HG03342 (cell line): ENCODE measurements around the gene POLR3E.

Experiments used
- ATAC-seq: cut with Tn5 transposase; IDR thresholded peaks from one replicate; pipeline ENCODE4 v1.9.1; 2021; ENCODE audit warnings: mild to moderate bottlenecking, moderate library complexity; ENCODE audit not compliant: unreplicated experiment

Gene POLR3E, protein sequence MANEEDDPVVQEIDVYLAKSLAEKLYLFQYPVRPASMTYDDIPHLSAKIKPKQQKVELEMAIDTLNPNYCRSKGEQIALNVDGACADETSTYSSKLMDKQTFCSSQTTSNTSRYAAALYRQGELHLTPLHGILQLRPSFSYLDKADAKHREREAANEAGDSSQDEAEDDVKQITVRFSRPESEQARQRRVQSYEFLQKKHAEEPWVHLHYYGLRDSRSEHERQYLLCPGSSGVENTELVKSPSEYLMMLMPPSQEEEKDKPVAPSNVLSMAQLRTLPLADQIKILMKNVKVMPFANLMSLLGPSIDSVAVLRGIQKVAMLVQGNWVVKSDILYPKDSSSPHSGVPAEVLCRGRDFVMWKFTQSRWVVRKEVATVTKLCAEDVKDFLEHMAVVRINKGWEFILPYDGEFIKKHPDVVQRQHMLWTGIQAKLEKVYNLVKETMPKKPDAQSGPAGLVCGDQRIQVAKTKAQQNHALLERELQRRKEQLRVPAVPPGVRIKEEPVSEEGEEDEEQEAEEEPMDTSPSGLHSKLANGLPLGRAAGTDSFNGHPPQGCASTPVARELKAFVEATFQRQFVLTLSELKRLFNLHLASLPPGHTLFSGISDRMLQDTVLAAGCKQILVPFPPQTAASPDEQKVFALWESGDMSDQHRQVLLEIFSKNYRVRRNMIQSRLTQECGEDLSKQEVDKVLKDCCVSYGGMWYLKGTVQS

DNA sequence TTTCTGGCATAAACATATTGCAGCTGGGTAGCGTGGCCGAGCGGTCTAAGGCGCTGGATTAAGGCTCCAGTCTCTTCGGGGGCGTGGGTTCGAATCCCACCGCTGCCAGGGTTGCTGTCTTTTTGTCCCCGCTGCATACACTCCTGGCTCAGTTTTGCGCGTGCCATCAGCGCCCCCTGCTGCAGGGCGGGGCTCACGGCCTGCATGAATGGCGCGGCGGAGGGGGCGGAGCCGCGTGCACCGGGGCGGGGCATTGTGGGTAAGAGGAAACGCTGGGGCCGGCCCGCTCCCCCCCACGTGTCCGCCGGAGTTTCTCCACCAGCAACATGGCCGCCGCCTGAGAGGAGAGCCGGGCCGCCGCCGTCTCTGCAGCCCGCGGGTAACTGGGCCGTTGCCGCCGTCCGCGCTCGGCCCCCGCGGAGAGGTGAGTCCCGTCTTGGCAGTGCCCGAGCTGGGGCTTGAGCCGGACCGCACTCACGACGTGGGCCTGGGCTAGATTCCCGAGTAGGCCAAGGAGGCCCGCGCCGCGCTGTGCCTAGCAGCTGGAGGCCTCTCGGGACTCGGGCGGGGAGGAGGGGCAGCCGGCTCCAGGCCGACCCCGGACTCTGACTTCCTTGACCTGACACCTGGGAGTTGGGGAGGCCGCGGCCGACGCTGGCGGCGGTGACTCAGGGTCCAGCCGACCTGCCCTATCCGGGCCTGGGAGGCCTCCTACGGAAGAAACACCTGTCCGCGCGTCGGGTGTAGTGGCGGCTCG lies at the start of gene POLR3E:
Gene POLR3E, plus strand, starts transcription at position 296 of the 757 bp plus-strand sequence. CDS start 5,560 bp downstream, outside the sequence.
- ATAC-seq, result peak; percentile 82

DNA sequence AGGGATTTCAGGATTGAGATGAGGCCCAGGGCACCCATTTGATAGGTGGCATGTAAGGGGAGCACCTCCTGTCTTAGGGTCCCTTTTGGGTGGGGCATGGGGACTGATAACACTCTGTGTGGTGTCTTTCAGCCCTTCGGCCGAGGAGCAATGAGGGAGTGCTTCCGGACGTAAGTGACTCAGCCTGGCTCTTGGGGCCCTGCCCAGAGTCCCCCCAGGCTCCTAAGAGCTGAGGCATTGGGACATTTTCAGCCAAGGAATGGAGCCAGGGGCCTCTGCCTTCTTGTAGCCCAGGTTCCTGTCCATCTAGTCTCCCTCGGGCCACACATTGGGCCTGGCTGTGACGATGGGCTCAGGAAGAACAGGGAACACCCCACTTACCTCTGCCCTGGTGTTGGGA lies 46.7 kb upstream of the POLR3E start:
- no peak for ATAC-seq

DNA sequence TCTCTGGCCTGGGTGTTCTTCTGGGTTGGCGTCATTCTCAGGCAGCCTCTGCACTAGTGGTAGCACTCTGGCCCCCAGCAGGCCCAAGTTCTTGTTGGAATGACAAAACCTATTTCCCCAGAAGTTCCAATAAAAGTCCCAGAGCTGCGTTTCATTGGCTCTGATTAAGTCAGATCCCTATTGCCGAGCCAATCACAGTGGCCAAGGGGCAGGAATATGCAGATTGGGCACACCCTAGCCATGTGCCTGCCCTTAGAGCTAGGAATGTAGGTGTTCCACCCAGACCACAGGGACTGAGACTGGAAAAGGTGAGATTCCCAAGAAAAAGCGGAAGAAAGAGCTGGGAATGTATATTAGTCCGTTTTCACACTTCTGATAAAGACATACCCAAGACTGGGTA lies 44.9 kb upstream of the POLR3E start:
- no peak for ATAC-seq

DNA sequence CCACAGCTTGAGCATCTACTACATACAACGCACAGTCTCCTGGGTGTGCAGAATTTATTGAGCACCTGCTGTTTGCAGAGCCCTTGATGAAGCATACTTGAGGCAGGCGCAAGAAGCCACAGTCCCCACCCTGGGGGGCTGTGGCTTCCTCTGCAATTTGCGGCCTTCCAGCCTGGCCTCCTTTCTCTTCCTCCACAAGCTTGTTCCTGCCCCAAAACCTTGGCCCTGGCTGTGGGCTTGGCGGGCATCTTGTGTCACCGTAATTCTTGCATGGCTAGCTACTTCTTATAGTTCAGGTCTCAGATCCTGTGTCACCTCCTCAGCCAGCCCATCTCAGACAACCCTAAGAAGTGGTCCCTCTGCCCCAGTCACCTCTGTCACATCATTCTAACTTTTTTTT lies 43.9 kb upstream of the POLR3E start:
- ATAC-seq, result no peak

DNA sequence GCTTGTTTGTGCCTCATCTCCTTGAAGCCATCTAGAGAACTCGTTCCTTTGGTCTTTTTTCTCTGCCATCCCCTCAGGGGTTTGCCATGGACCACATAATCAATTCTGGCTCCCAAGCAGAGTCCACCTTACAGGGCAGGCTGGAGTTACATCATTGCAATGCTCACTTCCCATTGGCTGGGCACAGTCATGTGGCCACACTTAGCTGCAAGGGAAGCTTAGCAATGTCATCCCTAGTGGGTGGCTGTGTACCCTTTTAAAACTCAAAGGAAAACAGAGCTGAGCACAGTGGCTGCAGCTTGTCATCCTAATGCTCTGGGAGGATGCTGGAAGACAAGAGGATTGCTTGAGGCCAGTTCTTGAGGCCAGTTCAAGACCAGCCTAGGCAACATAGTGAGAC lies 41.9 kb upstream of the POLR3E start:
- ATAC-seq, result no peak

DNA sequence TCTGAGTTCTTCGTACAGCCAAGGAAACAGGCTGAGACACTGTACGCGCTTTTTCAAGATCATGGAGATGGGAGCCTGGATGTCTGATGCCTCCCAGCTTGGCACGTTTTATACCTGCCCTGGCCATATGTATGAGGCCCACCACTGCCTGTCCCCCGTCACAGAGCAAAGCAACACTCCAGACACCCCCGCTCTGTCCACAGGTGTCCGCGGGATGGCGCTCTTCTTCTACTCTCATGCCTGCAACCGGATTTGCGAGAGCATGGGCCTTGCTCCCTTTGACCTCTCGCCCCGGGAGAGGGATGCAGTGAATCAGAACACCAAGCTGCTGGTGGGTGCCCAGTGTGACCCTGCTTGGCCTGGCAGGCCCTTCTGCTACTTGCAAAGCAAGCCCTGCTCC lies 39.8 kb upstream of the POLR3E start:
- no peak for ATAC-seq

DNA sequence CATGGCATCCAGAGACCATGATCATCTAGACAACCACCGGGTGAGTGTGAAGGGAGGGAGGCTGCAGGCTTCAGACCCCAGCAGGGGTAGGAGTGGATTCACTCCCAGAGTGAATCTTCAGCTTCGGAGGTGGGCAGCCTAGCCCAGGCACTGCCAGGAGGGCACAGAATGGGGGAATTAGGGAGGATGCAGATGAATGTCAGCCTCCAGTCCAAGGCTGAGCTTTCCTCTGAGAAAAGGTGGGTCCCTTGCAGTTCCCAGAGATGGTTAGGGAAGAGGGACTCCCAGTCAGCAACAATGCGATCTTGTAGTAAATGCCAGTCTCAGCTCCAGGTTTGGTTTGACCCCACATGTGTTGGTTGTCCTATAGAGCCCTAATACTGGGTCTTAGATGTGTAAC lies 36.7 kb upstream of the POLR3E start:
- no peak for ATAC-seq

DNA sequence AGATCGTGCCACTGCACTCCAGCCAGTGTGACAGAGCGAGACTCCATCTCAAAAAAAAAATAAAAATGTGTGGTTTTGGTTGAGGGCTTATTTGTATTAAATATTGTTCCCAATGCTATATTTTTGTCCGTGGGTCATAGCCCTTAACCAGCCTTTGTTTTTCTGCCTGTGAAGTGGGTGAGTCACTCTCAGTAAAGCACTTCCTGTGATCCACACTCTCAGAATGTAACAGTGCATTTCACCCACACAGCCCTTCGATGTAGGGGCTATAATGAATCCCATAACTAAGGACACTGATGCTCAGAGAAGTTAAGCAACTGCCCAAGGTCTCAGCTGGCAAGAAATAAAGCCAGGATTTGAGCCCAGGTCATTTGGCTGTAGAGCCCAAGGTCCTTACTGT lies 34.7 kb upstream of the POLR3E start:
- no peak for ATAC-seq

DNA sequence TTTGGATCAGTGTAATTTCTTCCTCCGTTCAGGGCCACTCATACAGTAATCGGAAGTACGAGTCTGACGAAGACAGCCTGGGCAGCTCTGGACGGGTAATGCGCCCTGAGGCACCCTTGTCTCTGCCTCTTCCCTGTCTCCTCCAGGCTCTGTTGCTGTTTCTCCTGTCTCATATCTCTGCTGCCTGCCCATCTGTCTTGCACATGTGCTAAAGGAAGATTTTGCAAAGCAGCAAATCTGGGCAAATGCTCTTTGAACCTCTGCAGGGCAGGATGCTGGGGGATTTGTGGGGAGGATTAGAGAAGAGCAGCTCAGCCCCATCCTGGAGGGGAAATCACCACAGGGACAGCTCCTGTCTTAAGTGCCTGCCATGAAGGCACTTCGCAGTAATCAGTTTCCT lies 32.4 kb upstream of the POLR3E start:
- ATAC-seq, result no peak

DNA sequence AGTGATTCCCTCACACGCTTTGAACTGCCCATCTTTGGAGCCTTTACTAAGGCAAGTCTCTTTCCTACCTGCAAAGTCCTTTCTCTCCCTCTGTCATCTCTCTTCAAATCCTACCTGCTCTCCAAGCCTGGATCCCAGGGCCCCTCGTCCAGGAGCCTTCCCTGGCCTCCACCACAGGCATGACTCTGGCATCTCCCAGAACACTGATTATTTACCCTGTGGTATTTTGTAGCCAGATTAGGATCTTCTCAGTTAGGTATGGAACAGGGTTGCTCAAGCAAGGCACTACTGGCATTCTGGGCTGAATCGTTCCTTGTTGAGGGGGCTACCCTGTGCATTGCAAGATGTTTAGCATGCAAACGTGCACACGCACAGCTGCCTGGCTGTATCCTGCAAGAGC lies 31.9 kb upstream of the POLR3E start:
- ATAC-seq, result no peak

DNA sequence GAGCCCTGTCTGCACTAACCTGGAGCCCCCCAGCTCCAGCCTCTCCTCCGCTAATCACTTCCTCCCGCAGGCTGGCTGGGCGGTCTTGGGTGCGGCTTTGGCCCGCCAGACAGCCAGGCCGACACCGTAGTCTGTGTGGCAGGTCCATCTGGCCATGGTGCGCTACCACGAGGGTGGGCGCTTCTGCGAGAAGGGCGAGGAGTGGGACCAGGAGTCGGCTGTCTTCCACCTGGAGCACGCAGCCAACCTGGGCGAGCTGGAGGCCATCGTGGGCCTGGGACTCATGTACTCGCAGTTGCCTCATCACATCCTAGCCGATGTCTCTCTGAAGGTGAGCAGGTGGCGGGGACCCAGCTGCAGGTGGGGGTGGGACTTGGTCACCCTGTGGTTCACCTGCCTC lies 30.7 kb upstream of the POLR3E start:
- no peak for ATAC-seq

DNA sequence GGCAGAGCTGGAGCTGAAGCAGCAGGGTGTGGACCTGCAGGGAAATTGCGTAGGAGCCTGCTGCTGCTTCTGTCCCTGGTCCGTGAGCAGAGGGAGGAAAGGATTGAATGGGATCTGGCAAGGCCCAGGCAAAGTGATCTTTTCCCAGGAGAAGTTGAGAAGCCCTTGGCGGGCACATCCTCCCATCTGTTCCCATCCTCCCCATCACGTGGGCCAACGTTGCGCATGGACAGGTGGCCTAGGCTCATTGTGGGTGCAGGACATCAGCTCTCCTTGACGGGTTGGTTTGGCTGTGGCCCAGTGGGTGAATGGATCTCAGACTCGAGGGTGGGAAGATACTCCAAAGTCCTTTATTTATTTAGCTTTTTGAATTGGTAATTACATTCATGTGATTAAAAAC lies 29.4 kb upstream of the POLR3E start:
- no peak for ATAC-seq

DNA sequence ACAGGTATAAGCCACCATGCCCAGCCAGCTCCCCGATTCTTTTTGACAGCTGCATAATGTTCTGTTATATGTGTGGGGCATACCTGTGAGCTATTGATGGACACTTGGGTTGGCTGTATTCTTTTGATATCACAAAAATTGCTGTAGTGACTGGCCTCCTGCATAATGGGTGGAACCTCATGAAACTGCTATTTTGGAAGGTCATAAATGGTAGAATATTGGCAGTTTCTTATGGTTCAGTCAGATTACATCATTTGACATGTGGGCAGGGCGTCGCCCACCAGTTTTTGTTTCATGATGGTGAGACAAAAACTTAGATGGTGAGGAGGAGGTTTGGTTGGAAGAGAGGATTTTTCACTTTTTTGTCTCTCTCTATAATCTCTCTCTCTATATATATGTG lies 26.7 kb upstream of the POLR3E start:
- ATAC-seq, result no peak

DNA sequence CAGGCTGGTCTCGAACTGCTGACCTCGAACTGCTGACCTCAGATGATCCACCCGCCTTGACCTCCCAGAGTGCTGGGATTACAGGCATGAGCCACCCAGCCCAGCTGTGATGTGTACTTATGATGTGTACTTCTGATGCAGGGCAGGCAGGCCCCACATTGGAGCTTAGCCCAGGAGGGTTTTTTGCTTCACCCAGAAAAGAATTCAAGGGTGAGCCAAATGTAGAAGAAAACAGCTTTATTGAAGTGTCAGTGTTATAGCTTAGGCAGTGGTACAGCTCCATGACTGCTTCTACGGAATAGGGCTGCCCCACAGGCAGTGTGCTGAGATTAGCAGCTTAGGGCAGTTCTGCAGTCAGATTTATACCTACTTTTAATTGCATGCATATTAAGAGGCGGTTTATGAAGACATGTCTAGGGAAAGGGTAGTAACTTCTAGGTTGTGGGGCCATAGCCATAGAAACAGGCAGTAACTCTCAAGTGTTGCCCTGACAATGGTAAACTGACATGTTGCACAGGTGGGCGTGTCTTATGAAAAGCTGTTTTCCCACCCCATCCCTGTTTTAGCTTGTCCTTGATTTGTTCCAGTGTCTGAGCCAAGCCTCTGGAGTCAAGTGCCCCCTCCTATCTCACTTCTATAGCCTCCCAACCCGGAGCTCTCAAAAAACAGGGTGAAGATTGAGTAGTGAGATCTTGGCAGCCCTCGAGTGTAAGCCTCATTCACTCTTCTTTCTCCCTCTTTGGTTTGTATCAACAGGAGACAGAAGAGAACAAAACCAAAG lies 24.1 kb upstream of the POLR3E start:
- ATAC-seq, result no peak

DNA sequence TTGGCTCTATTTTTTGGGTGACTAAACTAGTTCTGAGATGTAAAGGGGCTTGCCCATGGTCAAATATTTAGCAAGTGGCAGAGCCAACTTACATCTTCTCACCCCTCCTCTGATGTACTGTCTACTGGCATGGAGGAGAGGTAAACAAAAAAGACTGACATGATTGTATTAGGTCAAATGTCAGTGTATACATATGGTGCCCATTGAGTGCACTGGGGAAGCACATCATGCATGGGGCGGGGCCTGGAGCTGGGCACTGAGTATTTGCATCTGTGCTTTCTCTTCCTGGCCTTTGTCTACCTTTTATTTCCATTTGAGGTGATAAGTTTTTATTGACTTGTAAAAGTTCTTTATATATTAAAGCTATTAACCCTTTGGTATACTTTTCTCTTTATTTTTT lies 22.3 kb upstream of the POLR3E start:
- ATAC-seq, result no peak

DNA sequence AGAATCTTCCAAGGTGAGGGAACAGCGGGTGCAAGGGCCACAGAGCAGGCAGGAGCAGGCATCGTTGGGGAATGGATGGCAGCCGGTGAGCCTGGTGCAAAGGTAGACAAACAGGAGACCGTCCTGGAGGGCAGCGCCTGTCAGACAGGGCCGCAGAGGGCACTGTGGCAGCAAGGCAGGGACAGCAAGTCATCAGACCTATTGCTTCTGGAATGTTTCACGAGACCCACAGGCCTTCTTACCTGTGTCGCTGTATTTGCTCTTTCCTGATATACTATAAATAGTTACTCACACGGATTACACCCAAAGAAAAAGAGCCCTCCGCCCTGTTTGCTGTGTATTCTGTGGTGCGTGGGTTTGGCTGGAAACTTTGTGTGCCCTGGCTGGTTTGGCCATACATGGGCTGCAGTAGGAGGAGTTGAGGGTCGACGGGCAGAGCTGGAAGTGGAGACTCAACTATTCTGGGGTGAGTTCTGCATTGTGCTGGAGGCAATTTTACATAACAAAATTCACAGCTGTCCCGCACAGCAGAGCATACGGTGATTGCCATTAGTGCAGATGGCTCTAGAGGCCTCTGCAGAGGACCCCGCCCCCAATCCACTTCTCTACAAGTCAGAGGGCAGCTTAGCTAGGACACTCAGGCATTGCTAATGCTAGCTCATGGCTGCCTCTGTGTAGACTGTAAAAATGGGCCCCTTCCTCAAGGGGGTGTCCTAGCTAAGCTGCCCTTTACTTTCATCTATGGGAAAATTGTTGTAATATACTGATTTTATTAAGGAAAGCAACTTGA lies 18.6 kb upstream of the POLR3E start:
- ATAC-seq, result no peak

DNA sequence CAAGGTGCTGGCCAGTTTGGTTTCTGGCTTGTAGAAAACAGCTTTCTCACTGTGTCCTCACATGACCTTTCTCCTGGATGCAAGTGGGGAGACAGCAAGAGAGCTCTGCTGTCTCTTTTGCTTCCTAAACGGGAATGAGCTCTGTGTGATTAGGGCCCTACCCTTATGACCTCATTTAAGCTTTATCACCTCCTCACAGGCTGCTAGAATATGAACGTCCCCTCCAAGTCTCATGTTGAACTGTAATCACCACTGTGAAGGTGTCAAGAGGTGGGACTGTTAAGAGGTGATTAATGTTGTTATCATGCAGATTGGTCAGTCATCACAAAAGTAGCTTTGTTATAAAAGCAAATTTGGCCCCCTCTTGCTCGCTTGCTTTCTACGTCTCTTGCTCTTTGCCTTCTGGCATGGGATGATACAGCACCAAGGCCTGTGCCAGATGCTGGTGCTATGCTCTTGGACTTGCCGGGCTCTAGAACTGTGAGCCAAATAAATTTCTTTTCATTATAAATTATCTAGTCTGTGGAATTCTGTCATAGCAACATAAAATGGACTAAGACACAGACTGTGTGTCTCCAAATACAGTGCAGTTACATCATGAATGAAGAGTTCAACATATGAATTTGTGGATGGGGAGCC lies 14.8 kb upstream of the POLR3E start:
- no peak for ATAC-seq

DNA sequence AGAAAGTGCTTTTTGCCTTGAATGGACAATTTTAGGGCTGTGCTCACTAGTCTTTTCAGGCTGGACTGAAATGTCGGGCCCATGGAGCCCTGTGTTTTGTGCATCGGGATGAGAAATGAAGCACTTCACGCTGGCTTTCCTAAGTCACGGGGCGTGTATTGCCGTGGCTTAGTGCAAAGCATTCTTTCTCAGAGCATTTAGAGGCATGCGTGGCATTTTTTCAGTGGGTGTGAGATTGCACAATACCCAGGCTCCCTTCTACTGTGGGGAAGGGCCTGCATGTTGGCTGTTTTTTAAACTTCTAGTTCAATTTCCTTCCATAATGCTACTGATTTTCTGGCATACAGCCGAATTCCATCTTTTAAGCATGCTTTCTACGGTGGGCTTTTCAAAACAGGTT lies 12.6 kb upstream of the POLR3E start:
- no peak for ATAC-seq

DNA sequence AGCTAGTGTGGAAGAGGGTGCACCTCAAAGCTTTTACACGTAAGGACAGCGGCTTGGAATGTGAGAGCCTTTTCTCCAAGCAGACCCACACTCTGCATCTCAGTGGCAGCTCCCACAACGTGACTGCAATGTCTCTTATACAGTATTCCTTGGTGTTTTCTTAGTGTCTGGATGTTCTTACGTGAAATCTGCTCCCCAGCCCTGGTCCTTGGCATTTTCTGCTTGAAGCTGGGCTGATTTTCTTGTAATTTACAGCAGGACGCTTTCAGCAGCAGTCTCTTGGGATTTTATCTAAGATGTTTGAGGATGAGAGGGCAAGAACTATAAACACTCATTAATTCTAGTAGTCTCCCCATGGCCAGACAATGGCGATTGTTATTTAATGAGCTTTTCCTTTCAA lies 12.1 kb upstream of the POLR3E start:
- no peak for ATAC-seq

DNA sequence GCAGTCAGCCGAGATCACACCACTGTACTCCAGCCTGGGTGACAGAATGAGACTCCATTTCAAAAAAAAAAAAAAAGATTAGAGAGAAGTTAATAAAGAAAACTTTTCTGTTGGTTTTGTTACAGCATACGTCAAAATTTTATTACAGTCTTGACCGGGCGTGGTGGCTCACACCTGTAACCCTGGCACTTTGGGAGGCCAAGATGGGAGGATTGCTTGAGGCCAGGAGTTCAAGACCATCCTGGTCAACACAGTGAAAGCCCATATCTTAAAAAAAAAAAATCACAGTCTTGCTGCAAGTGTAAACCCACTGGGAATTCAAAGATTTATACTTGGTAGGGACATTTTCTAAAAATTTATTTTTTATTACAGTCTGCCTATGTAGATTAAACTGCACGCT lies 6.2 kb upstream of the POLR3E start:
- ATAC-seq, result no peak
